Skin of body (tissue), 2 donors: Measurements from ENCODE around the gene MAP4K4. TPM values are rescaled to one million over a fixed set of nuclear protein-coding genes. Genes with fewer than 3 reads are reported as not detected.

Experiments
- DNase-seq: peaks from one replicate; lab custom pipeline; 2025; lab: John Stamatoyannopoulos, UW
- total RNA-seq: library from RNA; depleted of rRNA; stranded (reverse); fragments of >200 nt; gene quantifications from one replicate; pipeline ENCODE4 v1.2.3, GENCODE V29; 2014

Gene MAP4K4
- total RNA-seq, 1 donor from 2014 or later = 78.7 TPM

- no peak for DNase-seq
Observed at GRCh38 chr2:101722864-101723263, 25.4 kb downstream of the MAP4K4 start.

GRCh38 chr2:101723371-101724124 is 26.0 kb downstream of the MAP4K4 start:
- no peak for DNase-seq

- DNase-seq = no peak
Observed at GRCh38 chr2:101724125-101724474, 26.6 kb downstream of the MAP4K4 start.

GRCh38 chr2:101725038-101725437 is 27.5 kb downstream of the MAP4K4 start:
- no peak for DNase-seq

- no peak for DNase-seq
Observed at GRCh38 chr2:101725515-101726192, 28.1 kb downstream of the MAP4K4 start.

GRCh38 chr2:101728865-101729264 is 31.4 kb downstream of the MAP4K4 start:
- no peak for DNase-seq

- no peak for DNase-seq
Observed at GRCh38 chr2:101729521-101730190, 32.1 kb downstream of the MAP4K4 start.

- no peak for DNase-seq
Observed at GRCh38 chr2:101731221-101732054, 33.9 kb downstream of the MAP4K4 start.

- DNase-seq = no peak
Observed at GRCh38 chr2:101732199-101732598, 34.7 kb downstream of the MAP4K4 start.

- DNase-seq = no peak
Observed at GRCh38 chr2:101732773-101733256, 35.3 kb downstream of the MAP4K4 start.

- no peak for DNase-seq
Observed at GRCh38 chr2:101733257-101733993, 35.9 kb downstream of the MAP4K4 start.

- DNase-seq = no peak
Observed at GRCh38 chr2:101734505-101735165, 37.1 kb downstream of the MAP4K4 start.

GRCh38 chr2:101735166-101735533 is 37.6 kb downstream of the MAP4K4 start:
- no peak for DNase-seq

- DNase-seq = no peak
Observed at GRCh38 chr2:101736233-101736632, 38.7 kb downstream of the MAP4K4 start.

GRCh38 chr2:101736861-101737291 is 39.4 kb downstream of the MAP4K4 start:
- no peak for DNase-seq

GRCh38 chr2:101737478-101738255 is 40.2 kb downstream of the MAP4K4 start:
- DNase-seq = no peak

- DNase-seq = no peak
Observed at GRCh38 chr2:101738649-101739048, 41.1 kb downstream of the MAP4K4 start.

- no peak for DNase-seq
Observed at GRCh38 chr2:101740555-101740964, 43.1 kb downstream of the MAP4K4 start.

- no peak for DNase-seq
Observed at GRCh38 chr2:101741775-101742520, 44.4 kb downstream of the MAP4K4 start.
